B cell (primary cell): ENCODE measurements around the gene COL13A1.

Source experiments
- EZH2 ChIP-seq: IDR thresholded peaks from 2 replicates; pipeline ENCODE4 v1.6.1; 2012; ENCODE audit warnings: borderline replicate concordance, low read depth, mild to moderate bottlenecking, moderate library complexity, low read length; ENCODE audit not compliant: insufficient read depth, poor library complexity, severe bottlenecking
- TF ChIP-seq, protein P1 (sequence below): fragments of 200-600 bp; IDR thresholded peaks from one replicate; pipeline ENCODE4 v1.8.0; 2022; ENCODE audit warnings: antibody characterized with exemption, mild to moderate bottlenecking

DNA sequence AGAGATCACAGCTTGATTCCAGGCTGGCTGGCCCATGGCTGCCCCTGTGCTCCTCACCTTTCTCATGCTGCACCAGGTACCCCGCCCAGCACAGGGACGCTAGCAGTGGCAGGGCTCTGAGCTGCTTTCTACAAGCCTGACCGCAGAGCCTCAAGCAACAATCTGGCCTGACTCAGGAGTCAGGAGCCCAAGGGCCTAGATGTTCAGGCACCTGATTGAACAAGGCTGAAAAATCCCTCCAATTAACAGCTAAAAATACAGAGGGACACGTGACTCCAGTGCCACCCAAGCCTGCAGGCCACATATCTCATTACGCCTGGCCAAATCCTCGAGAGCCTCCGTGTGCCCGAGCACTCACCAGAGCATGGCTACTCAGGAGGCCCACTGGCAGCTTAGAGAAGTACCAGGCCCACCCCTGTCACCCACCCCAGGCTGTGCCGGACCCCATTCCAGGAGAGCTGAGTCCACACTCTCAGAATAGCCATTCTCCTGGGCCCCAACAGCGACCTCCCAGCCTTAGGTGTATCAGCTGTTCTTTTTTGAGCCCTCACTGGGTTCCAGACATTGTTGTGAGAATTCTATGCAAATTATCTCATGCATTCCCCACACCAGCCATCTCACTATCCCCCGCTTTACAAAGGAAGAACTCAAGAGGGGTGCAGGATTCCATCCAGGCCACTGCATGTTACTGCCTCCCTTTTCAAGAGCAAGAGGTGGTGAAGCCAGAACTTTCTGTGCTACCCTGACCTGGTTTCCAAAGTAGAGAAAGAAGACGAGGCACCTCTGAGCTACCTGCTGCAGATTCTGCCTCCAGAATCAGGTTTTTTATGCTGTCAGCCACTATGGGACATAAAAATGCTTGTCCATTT lies 98.3 kb downstream of the COL13A1 start:
- TF ChIP-seq, protein P1, sequence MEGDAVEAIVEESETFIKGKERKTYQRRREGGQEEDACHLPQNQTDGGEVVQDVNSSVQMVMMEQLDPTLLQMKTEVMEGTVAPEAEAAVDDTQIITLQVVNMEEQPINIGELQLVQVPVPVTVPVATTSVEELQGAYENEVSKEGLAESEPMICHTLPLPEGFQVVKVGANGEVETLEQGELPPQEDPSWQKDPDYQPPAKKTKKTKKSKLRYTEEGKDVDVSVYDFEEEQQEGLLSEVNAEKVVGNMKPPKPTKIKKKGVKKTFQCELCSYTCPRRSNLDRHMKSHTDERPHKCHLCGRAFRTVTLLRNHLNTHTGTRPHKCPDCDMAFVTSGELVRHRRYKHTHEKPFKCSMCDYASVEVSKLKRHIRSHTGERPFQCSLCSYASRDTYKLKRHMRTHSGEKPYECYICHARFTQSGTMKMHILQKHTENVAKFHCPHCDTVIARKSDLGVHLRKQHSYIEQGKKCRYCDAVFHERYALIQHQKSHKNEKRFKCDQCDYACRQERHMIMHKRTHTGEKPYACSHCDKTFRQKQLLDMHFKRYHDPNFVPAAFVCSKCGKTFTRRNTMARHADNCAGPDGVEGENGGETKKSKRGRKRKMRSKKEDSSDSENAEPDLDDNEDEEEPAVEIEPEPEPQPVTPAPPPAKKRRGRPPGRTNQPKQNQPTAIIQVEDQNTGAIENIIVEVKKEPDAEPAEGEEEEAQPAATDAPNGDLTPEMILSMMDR: no peak
- no peak for TF ChIP-seq EZH2
